Brain pericyte (primary cell): Measurements from ENCODE around the gene C1orf232.

Experiments used
- DNase-seq: peaks from one replicate; pipeline ENCODE4 v3.0.0-alpha.2; 2012; ENCODE audit warnings: low read depth, low spot score

The C1orf232 gene

GRCh38 chr1:26168410-26169197, at the start of gene C1orf232:
TSS of gene C1orf232 (minus strand) at chr1:26168963. CDS start at chr1:26168499, 464 bp downstream.
- DNase-seq = no peak

- no peak for DNase-seq
Measured at GRCh38 chr1:26215246-26215645, 46.5 kb upstream of the C1orf232 start.

- DNase-seq = no peak
Measured at GRCh38 chr1:26213335-26213905, 44.7 kb upstream of the C1orf232 start.

- no peak for DNase-seq
Measured at GRCh38 chr1:26212726-26213125, 44.0 kb upstream of the C1orf232 start.

- DNase-seq = no peak
Measured at GRCh38 chr1:26210147-26210870, 41.5 kb upstream of the C1orf232 start.

GRCh38 chr1:26203642-26204318, 35.0 kb upstream of the C1orf232 start:
- DNase-seq = no peak

- no peak for DNase-seq
Measured at GRCh38 chr1:26200413-26200812, 31.6 kb upstream of the C1orf232 start.

- DNase-seq = no peak
Measured at GRCh38 chr1:26197813-26198212, 29.1 kb upstream of the C1orf232 start.

- DNase-seq = no peak
Measured at GRCh38 chr1:26197301-26197700, 28.5 kb upstream of the C1orf232 start.

GRCh38 chr1:26195805-26196204, 27.0 kb upstream of the C1orf232 start:
- no peak for DNase-seq

- no peak for DNase-seq
Measured at GRCh38 chr1:26191739-26192138, 23.0 kb upstream of the C1orf232 start.

GRCh38 chr1:26190373-26190987, 21.7 kb upstream of the C1orf232 start, which contains the start of gene CATSPER4:
TSS of gene CATSPER4 (plus strand) at chr1:26190602. CDS start at chr1:26190628, 26 bp downstream.
- no peak for DNase-seq

GRCh38 chr1:26189751-26190275, 21.1 kb upstream of the C1orf232 start:
- no peak for DNase-seq

- DNase-seq = no peak
Measured at GRCh38 chr1:26189331-26189730, 20.6 kb upstream of the C1orf232 start.

- no peak for DNase-seq
Measured at GRCh38 chr1:26188477-26188876, 19.7 kb upstream of the C1orf232 start.

GRCh38 chr1:26187882-26188281, 19.1 kb upstream of the C1orf232 start:
- no peak for DNase-seq

- no peak for DNase-seq
Measured at GRCh38 chr1:26184883-26185282, 16.1 kb upstream of the C1orf232 start.

GRCh38 chr1:26184086-26184485, 15.3 kb upstream of the C1orf232 start:
- DNase-seq = no peak

GRCh38 chr1:26182383-26182696, 13.6 kb upstream of the C1orf232 start:
- DNase-seq = no peak

GRCh38 chr1:26181586-26182382, 13.0 kb upstream of the C1orf232 start:
- DNase-seq = no peak
